Osteoblast (primary cell): ENCODE measurements around the gene INPP5B. TPM values are rescaled to one million over a fixed set of nuclear protein-coding genes. Genes with fewer than 3 reads are reported as not detected.

ENCODE experiments used
- DNase-seq: peaks from one replicate; pipeline ENCODE4 v3.0.0; 2011; ENCODE audit warnings: low spot score, mixed read lengths; ENCODE audit not compliant: insufficient read length; ENCODE audit errors: missing footprints
- H2AFZ ChIP-seq: 2 replicates; pipeline ENCODE4 v1.6.0; 2011; ENCODE audit warnings: mild to moderate bottlenecking, low read length
- H3K27ac ChIP-seq: 2 replicates; pipeline ENCODE4 v1.5.1; 2011; ENCODE audit warnings: mild to moderate bottlenecking, low read depth, low read length, moderate library complexity
- H3K27me3 ChIP-seq: 2 replicates; pipeline ENCODE4 v1.6.0; 2012; ENCODE audit warnings: mild to moderate bottlenecking, control low read depth, inconsistent platforms, low read length, moderate library complexity; ENCODE audit not compliant: insufficient read depth
- H3K36me3 ChIP-seq: 2 replicates; pipeline ENCODE4 v1.5.1; 2011; ENCODE audit warnings: mild to moderate bottlenecking, low read length, control low read depth, moderate library complexity; ENCODE audit not compliant: insufficient read depth
- H3K4me1 ChIP-seq: 2 replicates; pipeline ENCODE4 v1.5.1; 2011; ENCODE audit warnings: mild to moderate bottlenecking, low read length, control low read depth, moderate library complexity; ENCODE audit not compliant: insufficient read depth
- H3K4me2 ChIP-seq: 2 replicates; pipeline ENCODE4 v1.6.0; 2011; ENCODE audit warnings: mild to moderate bottlenecking, low read length; ENCODE audit not compliant: insufficient read depth
- H3K4me3 ChIP-seq: fragments of 200-600 bp; sonication (generic); 3 replicates; pipeline ENCODE4 v1.5.1; 2012; ENCODE audit warnings: mild to moderate bottlenecking, low read length, inconsistent platforms; ENCODE audit not compliant: insufficient read depth
- H3K79me2 ChIP-seq: 2 replicates; pipeline ENCODE4 v1.6.0; 2012; ENCODE audit warnings: mild to moderate bottlenecking, low read length, control low read depth, inconsistent platforms; ENCODE audit not compliant: insufficient read depth
- H3K9me3 ChIP-seq: 2 replicates; pipeline ENCODE4 v1.5.1; 2011; ENCODE audit warnings: low read depth, low read length, control low read depth
- H4K20me1 ChIP-seq: 2 replicates; pipeline ENCODE4 v1.6.0; 2012; ENCODE audit warnings: mild to moderate bottlenecking, low read length, control low read depth; ENCODE audit not compliant: insufficient read depth
- CTCF ChIP-seq: IDR thresholded peaks from 2 replicates; pipeline ENCODE4 v1.5.1; 2011; ENCODE audit warnings: mild to moderate bottlenecking, low read depth, low read length, moderate library complexity; ENCODE audit errors: extremely low read depth
- total RNA-seq: library from RNA; depleted of rRNA; stranded (reverse); fragments of >200 nt; gene quantifications from 2 replicates; pipeline ENCODE4 v1.2.3, GENCODE V29; 2012

The INPP5B gene
- total RNA-seq = 39.4 and 48.6 TPM in 2 replicates

DNA sequence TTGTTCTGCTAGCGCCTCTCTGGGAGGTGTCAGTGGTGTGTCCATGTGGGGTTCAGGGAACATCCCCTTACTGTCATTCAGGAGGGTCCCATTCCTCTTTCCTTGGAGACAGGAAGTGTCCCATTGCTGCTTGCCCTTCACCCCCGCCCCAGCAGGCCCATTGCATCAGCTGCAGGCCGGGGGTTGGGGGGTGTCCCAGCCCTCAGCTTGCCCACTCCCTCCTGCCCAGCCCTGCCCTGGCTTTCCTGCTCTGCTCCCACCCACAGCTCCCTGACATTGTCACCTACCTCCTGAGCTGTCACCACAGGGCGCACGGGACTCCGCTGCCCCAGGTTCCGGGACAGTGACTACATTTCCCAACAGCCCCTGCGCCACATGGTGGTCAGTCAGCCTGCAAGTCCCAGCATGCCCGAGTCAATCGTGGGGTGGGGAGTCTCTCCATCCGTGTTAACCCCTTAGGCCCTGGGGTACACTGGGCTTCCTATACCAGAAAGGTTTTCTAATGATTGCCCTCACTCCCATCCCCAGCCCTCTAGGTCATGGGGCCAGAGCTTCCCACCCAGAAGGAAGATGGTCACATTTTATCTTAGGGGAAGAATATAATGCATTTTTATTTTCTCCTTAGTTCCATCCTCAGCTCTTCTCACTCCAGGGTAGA, at the start of gene INPP5B:
INPP5B (minus strand) TSS at position 351 of the 658 bp plus-strand sequence. CDS start 745 bp downstream, outside the sequence.
- Histone ChIP-seq H3K79me2 (peaks cover 19% of the 10 kb centered on the region), H4K20me1 (no peaks in the 10 kb centered on the region), H3K9me3 (no peaks in the 10 kb centered on the region), H3K4me1 (peaks cover 26% of the 10 kb centered on the region), H3K4me2 (peak within 1 kb of the TSS; percentile 94), H3K27me3 (no peaks in the 10 kb centered on the region), H3K36me3 (peaks cover 8% of the 10 kb centered on the region), H3K27ac (peak within 1 kb of the TSS; percentile 94), H2AFZ (peak within 1 kb of the TSS; percentile 85), H3K4me3 (peak within 1 kb of the TSS; percentile 77)
- no peak for TF ChIP-seq CTCF
- peak; percentile 98 for DNase-seq

DNA sequence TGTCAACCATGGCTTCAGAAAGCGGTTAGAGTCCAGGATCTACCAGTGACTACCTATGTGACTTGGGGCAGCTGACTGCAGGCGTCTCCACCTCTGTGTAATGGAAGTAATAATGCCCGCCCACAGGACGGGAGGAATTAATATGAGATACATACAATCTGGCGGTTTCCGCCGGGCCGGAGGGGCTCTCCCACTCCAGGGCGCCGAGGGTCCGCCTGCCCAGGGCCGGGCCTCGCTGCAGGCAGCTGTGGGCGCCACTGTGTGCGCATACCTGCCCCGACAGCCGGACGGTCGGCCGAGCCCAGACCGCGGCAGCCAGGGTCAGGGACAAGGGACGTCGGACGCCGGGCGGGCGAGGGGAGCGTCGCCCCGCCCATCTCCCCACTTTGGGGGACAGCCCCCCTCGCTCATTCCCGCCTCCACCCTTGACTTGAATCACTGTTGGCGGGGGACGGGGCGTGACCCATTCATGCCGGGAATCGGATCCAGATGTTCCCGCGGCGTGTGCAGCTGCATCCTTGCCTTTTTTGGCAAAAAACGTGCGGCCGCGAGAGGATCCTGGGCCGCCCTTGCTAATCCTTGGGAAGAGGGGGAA, 49.0 kb upstream of the INPP5B start:
- DNase-seq = peak; percentile 93
- Histone ChIP-seq H3K27ac (no peak overlapping the region), H3K27me3 (no peaks in the 10 kb centered on the region), H2AFZ (peak overlapping the region; percentile 72), H4K20me1 (no peaks in the 10 kb centered on the region), H3K79me2 (peaks cover 25% of the 10 kb centered on the region), H3K4me1 (peaks cover 25% of the 10 kb centered on the region), H3K4me3 (peak overlapping the region; percentile 70), H3K4me2 (peak overlapping the region; percentile 84), H3K9me3 (no peaks in the 10 kb centered on the region), H3K36me3 (peaks cover 31% of the 10 kb centered on the region)
- no peak for TF ChIP-seq CTCF

DNA sequence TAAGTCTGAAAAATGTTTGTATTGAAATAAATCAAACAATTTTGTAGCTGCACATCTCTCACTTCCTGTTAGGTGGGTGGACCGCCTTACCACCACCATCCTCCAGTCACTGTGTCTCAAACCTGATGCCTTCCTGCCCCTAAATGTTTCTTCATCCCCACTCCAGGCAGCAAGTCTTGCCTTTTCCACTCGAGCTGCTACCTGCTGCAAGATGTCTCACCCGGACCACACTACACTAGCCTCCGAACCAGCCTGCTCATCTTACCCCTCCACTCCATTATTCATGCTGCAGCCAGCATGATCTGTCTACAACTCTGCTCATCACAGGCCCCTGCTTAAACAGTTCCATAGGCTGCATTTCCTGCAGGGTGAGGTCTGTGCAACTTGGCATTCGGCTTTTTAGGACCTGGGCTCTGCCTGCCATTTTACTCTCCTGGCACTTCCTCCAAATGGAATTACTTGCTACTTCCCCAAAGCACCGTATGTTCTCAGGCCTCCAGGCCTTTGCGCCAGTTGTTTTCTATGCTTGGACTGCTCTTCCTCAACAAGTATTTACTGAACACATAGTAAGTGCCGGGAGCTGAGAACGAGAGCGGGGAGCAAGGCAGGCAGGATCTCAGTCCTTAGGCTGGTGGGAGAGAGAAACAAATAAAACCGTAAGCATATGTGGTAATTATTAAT, 48.2 kb upstream of the INPP5B start:
- Histone ChIP-seq H4K20me1 (no peaks in the 10 kb centered on the region), H3K4me3 (no peak overlapping the region), H3K4me1 (peaks cover 17% of the 10 kb centered on the region), H3K4me2 (no peak overlapping the region), H3K9me3 (no peaks in the 10 kb centered on the region), H2AFZ (no peak overlapping the region), H3K36me3 (peaks cover 31% of the 10 kb centered on the region), H3K79me2 (peaks cover 25% of the 10 kb centered on the region), H3K27me3 (no peaks in the 10 kb centered on the region), H3K27ac (no peak overlapping the region)
- TF ChIP-seq CTCF = no peak
- DNase-seq = peak; percentile 41
